HCT116 (cell line): Measurements from ENCODE around the gene PPM1A. TPM values are rescaled to one million over a fixed set of nuclear protein-coding genes. Genes with fewer than 3 reads are reported as not detected.

Experiments used
- ATAC-seq: fragments of 200-7000 bp; cut with Tn5 transposase; 2 replicates; pipeline ENCODE4 v1.9.1; 2020; ENCODE audit warnings: mild to moderate bottlenecking, moderate library complexity
- BruUV-seq: library from RNA; stranded (reverse); fragments of 400-500 nt; replicated peaks from 2 replicates; lab custom pipeline; 2021; lab: Mats Ljungman, UMichigan
- CTCF ChIA-PET: fragments of 300-600 bp; sonication (Branson Sonifier 250); formaldehyde crosslinking; loops from one replicate; lab custom pipeline; 2021; ENCODE audit warnings: antibody characterized with exemption; lab: Charles Lee
- POLR2A ChIA-PET: fragments of 300-600, 350-600 bp; sonication (Branson Sonifier 250); formaldehyde crosslinking; loops from one replicate; lab custom pipeline; 2021; ENCODE audit warnings: antibody characterized with exemption; lab: Charles Lee
- RAD21 ChIA-PET, 2 experiments: fragments of 300-600 bp; sonication (Branson Sonifier 250); formaldehyde crosslinking; loops; one replicate each; lab custom pipeline; 2023; ENCODE audit warnings: low total read pairs in 2 of 2; ENCODE audit not compliant: uncharacterized antibody in 2 of 2, unreplicated experiment in 2 of 2, low non-redundant PET in 1 of 2; lab: Charles Lee
- DNase-seq: peaks from one replicate; pipeline ENCODE4 v3.0.0-alpha.2; 2010; ENCODE audit warnings: low read depth, low spot score
- H2AFZ ChIP-seq: fragments of 200-600 bp; shearing (Covaris generic), sonication (generic); 2 replicates; pipeline ENCODE4 v1.6.1; 2017; ENCODE audit warnings: low read depth, mixed run types, mixed read lengths, antibody characterized with exemption, low read length; ENCODE audit not compliant: poor library complexity, severe bottlenecking
- H3K27ac ChIP-seq: 2 replicates; pipeline ENCODE4 v1.5.1; 2012; ENCODE audit warnings: low read depth, low read length
- H3K27me3 ChIP-seq: fragments of 200-600 bp; sonication (generic); 2 replicates; pipeline ENCODE4 v1.6.1; 2016; ENCODE audit warnings: mixed run types, low read length, mixed read lengths; ENCODE audit not compliant: insufficient read depth
- H3K36me3 ChIP-seq, 2 experiments: fragments of 200-500 bp in 1 of 2; fragments of 200-600 bp in 1 of 2; sonication (Bioruptor generic) in 1 of 2; sonication (generic) in 1 of 2; 2 replicates each; pipeline versions ENCODE4 v1.5.1 to v1.6.1; 2014 to 2016; ENCODE audit warnings: low read length in 2 of 2, inconsistent platforms in 1 of 2, mixed read lengths in 1 of 2, mixed run types in 1 of 2; ENCODE audit not compliant: insufficient read depth in 2 of 2, control insufficient read depth in 1 of 2
- H3K4me1 ChIP-seq, 2 experiments: fragments of 200-600 bp in 1 of 2; sonication (generic) in 1 of 2; 2 replicates each; pipeline versions ENCODE4 v1.5.1 to v1.6.1; 2012 to 2017; ENCODE audit warnings: low read length in 2 of 2, inconsistent platforms in 1 of 2, mild to moderate bottlenecking in 1 of 2, mixed read lengths in 1 of 2, mixed run types in 1 of 2, moderate library complexity in 1 of 2; ENCODE audit not compliant: insufficient read depth in 2 of 2, control insufficient read depth in 1 of 2
- H3K4me2 ChIP-seq: fragments of 200-600 bp; sonication (generic); 2 replicates; pipeline ENCODE4 v1.6.1; 2017; ENCODE audit warnings: mixed run types, low read length, mixed read lengths
- H3K4me3 ChIP-seq, 2 experiments: fragments of 200-600 bp in 1 of 2; sonication (generic) in 1 of 2; replicated peaks in 1 of 2; 2 replicates each; pipeline ENCODE4 v1.5.1; 2011 to 2016; ENCODE audit warnings: low read length in 2 of 2, control low read depth in 1 of 2, low read depth in 1 of 2, mild to moderate bottlenecking in 1 of 2, mixed read lengths in 1 of 2, mixed run types in 1 of 2
- H3K79me2 ChIP-seq: fragments of 200-600 bp; sonication (generic); 2 replicates; pipeline ENCODE4 v1.6.1; 2017; ENCODE audit warnings: mild to moderate bottlenecking, mixed run types, low read length, moderate library complexity, mixed read lengths; ENCODE audit not compliant: insufficient read depth
- H3K9ac ChIP-seq: fragments of 200-600 bp; sonication (generic); 2 replicates; pipeline ENCODE4 v1.6.1; 2016; ENCODE audit warnings: low read length, mixed read lengths
- H3K9me2 ChIP-seq: fragments of 200-600 bp; sonication (generic), shearing (Covaris generic); 2 replicates; pipeline ENCODE4 v1.6.1; 2017; ENCODE audit warnings: mixed run types, mild to moderate bottlenecking, moderate library complexity; ENCODE audit not compliant: insufficient read depth
- H3K9me3 ChIP-seq, 2 experiments: fragments of 200-500 bp in 1 of 2; fragments of 200-600 bp in 1 of 2; sonication (Bioruptor generic) in 1 of 2; sonication (generic) in 1 of 2; 2 replicates each; pipeline ENCODE4 v1.6.1; 2014 to 2017; ENCODE audit warnings: low read length in 2 of 2, mixed read lengths in 2 of 2, inconsistent platforms in 1 of 2, low read depth in 1 of 2, mild to moderate bottlenecking in 1 of 2, mixed run types in 1 of 2, moderate library complexity in 1 of 2; ENCODE audit not compliant: control insufficient read depth in 1 of 2, insufficient read depth in 1 of 2
- H4K20me1 ChIP-seq: fragments of 200-600 bp; sonication (generic), shearing (Covaris generic); 2 replicates; pipeline ENCODE4 v1.6.1; 2017; ENCODE audit warnings: mixed run types, mild to moderate bottlenecking, moderate library complexity; ENCODE audit not compliant: insufficient read depth
- CBX3 ChIP-seq: IDR thresholded peaks from 2 replicates; pipeline ENCODE4 v1.6.1; 2012; ENCODE audit warnings: low read depth
- CEBPB ChIP-seq: IDR thresholded peaks from 2 replicates; pipeline ENCODE4 v1.6.1; 2012; ENCODE audit warnings: low read depth
- CTCF ChIP-seq, 3 experiments: fragments of 200-600 bp in 1 of 3; sonication (generic) in 1 of 3; IDR thresholded peaks in 2 of 3; conservative IDR thresholded peaks in 1 of 3; 2 replicates each; pipeline ENCODE4 v1.5.1; 2012 to 2017; ENCODE audit warnings: low read depth in 2 of 3, low read length in 2 of 3, antibody characterized with exemption in 1 of 3, borderline replicate concordance in 1 of 3, control low read depth in 1 of 3, mild to moderate bottlenecking in 1 of 3, mixed read lengths in 1 of 3, mixed run types in 1 of 3, moderate library complexity in 1 of 3; ENCODE audit not compliant: insufficient read depth in 1 of 3
- EGR1 ChIP-seq: IDR thresholded peaks from 2 replicates; pipeline ENCODE4 v1.6.1; 2012; ENCODE audit warnings: low read depth
- ELF1 ChIP-seq: IDR thresholded peaks from 2 replicates; pipeline ENCODE4 v1.6.1; 2012; ENCODE audit warnings: low read depth, borderline replicate concordance
- EZH2phosphoT487 ChIP-seq: fragments of 200-600 bp; IDR thresholded peaks from 2 replicates; pipeline ENCODE4 v1.6.1; 2018; ENCODE audit warnings: antibody characterized with exemption, borderline replicate concordance
- FOSL1 ChIP-seq: IDR thresholded peaks from 2 replicates; pipeline ENCODE4 v1.6.1; 2012; ENCODE audit warnings: low read depth
- JUND ChIP-seq: IDR thresholded peaks from 2 replicates; pipeline ENCODE4 v1.6.1; 2012
- POLR2A ChIP-seq: IDR thresholded peaks from 2 replicates; pipeline ENCODE4 v1.7.0; 2011; ENCODE audit warnings: borderline replicate concordance; ENCODE audit not compliant: insufficient read depth, insufficient read length; ENCODE audit errors: extremely low read depth
- POLR2AphosphoS5 ChIP-seq: IDR thresholded peaks from 2 replicates; pipeline ENCODE4 v1.6.1; 2011; ENCODE audit warnings: mild to moderate bottlenecking, low read depth, low read length, moderate library complexity
- RAD21 ChIP-seq: IDR thresholded peaks from 2 replicates; pipeline ENCODE4 v1.6.1; 2012; ENCODE audit warnings: low read depth, mild to moderate bottlenecking
- REST ChIP-seq: IDR thresholded peaks from 2 replicates; pipeline ENCODE4 v1.6.1; 2012; ENCODE audit warnings: low read depth
- SP1 ChIP-seq: IDR thresholded peaks from 2 replicates; pipeline ENCODE4 v1.6.1; 2012; ENCODE audit warnings: low read depth
- SRF ChIP-seq: IDR thresholded peaks from 2 replicates; pipeline ENCODE4 v1.6.1; 2012; ENCODE audit warnings: low read depth
- TCF7L2 ChIP-seq: IDR thresholded peaks from 2 replicates; pipeline ENCODE4 v1.7.0; 2011; ENCODE audit warnings: borderline replicate concordance, inconsistent platforms; ENCODE audit not compliant: insufficient read depth, insufficient read length; ENCODE audit errors: extremely low read depth
- YY1 ChIP-seq: IDR thresholded peaks from 2 replicates; pipeline ENCODE4 v1.6.1; 2011; ENCODE audit warnings: low read length, low read depth, moderate library complexity, mild to moderate bottlenecking; ENCODE audit not compliant: insufficient replicate concordance; ENCODE audit errors: extremely low read depth
- ZFX ChIP-seq: fragments of 450-650 bp; IDR thresholded peaks from 2 replicates; pipeline ENCODE4 v1.6.1; 2017
- ZNF274 ChIP-seq: fragments of 200-500 bp; sonication (Bioruptor generic); IDR thresholded peaks from 2 replicates; pipeline ENCODE4 v1.6.1; 2014; ENCODE audit warnings: mild to moderate bottlenecking, low read depth, low read length, inconsistent platforms
- intact Hi-C: fragments of 100-400 bp; cut with micrococcal nuclease; formaldehyde crosslinking; loops from 2 replicates; pipeline ENCODE4 v1.10.0; 2022
- total RNA-seq: library from RNA; stranded (reverse); gene quantifications from one replicate; pipeline ENCODE4 v1.2.1, GENCODE V29; 2021; ENCODE audit not compliant: unreplicated experiment
- TF ChIP-seq, protein P1 (sequence below): IDR thresholded peaks from 2 replicates; pipeline ENCODE4 v1.6.1; 2012
- TF ChIP-seq, protein P2 (sequence below): IDR thresholded peaks from 2 replicates; pipeline ENCODE4 v1.6.1; 2011; ENCODE audit warnings: mild to moderate bottlenecking, low read length, moderate library complexity; ENCODE audit not compliant: insufficient replicate concordance; ENCODE audit errors: extremely low read depth

Gene PPM1A
- total RNA-seq, 1 experiment from 2014 or later: 32.8 TPM

DNA sequence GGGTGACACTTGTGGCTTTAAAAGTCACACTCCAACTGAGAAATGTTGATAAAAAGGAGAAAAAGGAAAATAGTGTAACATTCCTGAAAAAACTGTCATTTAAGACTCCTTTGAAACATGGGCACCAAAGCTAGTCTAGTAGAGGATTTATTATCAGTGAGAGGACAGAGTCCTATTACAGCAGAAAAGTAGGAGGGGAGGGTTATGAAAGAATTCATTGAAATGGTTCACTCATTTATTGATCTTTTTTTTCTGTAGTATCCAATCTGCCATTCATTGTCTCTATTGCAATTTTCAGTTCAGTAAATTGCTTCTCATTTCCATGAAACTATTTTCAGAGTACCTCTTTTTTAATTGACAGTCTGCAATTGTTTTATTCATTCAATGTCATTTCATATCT lies 25.4 kb downstream of the PPM1A start:
- H3K4me1 ChIP-seq: no peaks in the 10 kb centered on the region
- no peaks in the 10 kb centered on the region for H3K27me3 ChIP-seq
- ChIA-PET POLR2A (no interaction called here), RAD21 (no interaction called here), CTCF (interaction anchor here (0.9 to 3.4 kb wide), 2 partner anchors 8 to 57 kb away, joined by 3 to 13 read pairs; no protein-coding TSS in a partner anchor)
- no peaks in the 10 kb centered on the region for H3K9me3 ChIP-seq
- ATAC-seq (no peak), DNase-seq (no peak)
- H4K20me1 ChIP-seq: peaks cover 3% of the 10 kb centered on the region; the same call in 1 of the 2 replicates
- no peak overlapping the region for H2AFZ ChIP-seq
- no peak overlapping the region for H3K4me2 ChIP-seq
- H3K36me3 ChIP-seq: no peaks in the 10 kb centered on the region
- H3K79me2 ChIP-seq: peaks cover 79% of the 10 kb centered on the region
- H3K4me3 ChIP-seq: no peak overlapping the region
- intact Hi-C loops: no loop called here
- H3K27ac ChIP-seq: no peak overlapping the region
- no peak overlapping the region for H3K9ac ChIP-seq
- H3K9me2 ChIP-seq: no peaks in the 10 kb centered on the region
- no TSS peak for BruUV-seq
- TF ChIP-seq POLR2AphosphoS5 (no peak), CEBPB (no peak), YY1 (no peak), REST (no peak), TCF7L2 (no peak), EGR1 (no peak), POLR2A (no peak), ZFX (no peak), CBX3 (no peak), ZNF274 (no peak), FOSL1 (no peak), CTCF (IDR thresholded peaks at IDR 0.05 in 2 of 3, conservative IDR thresholded peaks at IDR 0.05 in 1 of 3; ENCODE audit: borderline replicate concordance in 1 of 3, insufficient read depth in 1 of 3, low read depth in 2 of 3, low read length in 2 of 3) (no peak), RAD21 (no peak), ELF1 (no peak), JUND (no peak), SP1 (no peak), EZH2phosphoT487 (no peak), SRF (no peak)
- TF ChIP-seq, protein P1, sequence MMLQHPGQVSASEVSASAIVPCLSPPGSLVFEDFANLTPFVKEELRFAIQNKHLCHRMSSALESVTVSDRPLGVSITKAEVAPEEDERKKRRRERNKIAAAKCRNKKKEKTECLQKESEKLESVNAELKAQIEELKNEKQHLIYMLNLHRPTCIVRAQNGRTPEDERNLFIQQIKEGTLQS: no peak
- TF ChIP-seq, protein P2, sequence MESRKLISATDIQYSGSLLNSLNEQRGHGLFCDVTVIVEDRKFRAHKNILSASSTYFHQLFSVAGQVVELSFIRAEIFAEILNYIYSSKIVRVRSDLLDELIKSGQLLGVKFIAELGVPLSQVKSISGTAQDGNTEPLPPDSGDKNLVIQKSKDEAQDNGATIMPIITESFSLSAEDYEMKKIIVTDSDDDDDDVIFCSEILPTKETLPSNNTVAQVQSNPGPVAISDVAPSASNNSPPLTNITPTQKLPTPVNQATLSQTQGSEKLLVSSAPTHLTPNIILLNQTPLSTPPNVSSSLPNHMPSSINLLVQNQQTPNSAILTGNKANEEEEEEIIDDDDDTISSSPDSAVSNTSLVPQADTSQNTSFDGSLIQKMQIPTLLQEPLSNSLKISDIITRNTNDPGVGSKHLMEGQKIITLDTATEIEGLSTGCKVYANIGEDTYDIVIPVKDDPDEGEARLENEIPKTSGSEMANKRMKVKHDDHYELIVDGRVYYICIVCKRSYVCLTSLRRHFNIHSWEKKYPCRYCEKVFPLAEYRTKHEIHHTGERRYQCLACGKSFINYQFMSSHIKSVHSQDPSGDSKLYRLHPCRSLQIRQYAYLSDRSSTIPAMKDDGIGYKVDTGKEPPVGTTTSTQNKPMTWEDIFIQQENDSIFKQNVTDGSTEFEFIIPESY: no peak
- TF ChIP-seq, all 23 proteins: peak for 0
